Suprapubic skin (tissue), 3 donors: ENCODE data around the gene MFSD12.

Source experiments
- EP300 ChIP-seq: sonication (generic); formaldehyde crosslinking; IDR thresholded peaks from one replicate; pipeline ENCODE4 v1.6.1; 2017; ENCODE audit warnings: antibody characterized with exemption
- POLR2A ChIP-seq, 2 donors: fragments of 450-650 bp; IDR thresholded peaks; one replicate each; pipeline ENCODE4 v1.6.1; 2017; ENCODE audit warnings: antibody characterized with exemption in 2 of 2, mild to moderate bottlenecking in 2 of 2, moderate library complexity in 2 of 2
- TF ChIP-seq, protein P1 (sequence below), 2 donors: fragments of 200-600 bp in 1 of 2; fragments of 450-650 bp in 1 of 2; sonication (generic) in 1 of 2; IDR thresholded peaks; one replicate each; pipeline ENCODE4 v1.5.1; 2016 to 2019; ENCODE audit warnings: antibody characterized with exemption in 2 of 2, mild to moderate bottlenecking in 1 of 2, moderate library complexity in 1 of 2

DNA sequence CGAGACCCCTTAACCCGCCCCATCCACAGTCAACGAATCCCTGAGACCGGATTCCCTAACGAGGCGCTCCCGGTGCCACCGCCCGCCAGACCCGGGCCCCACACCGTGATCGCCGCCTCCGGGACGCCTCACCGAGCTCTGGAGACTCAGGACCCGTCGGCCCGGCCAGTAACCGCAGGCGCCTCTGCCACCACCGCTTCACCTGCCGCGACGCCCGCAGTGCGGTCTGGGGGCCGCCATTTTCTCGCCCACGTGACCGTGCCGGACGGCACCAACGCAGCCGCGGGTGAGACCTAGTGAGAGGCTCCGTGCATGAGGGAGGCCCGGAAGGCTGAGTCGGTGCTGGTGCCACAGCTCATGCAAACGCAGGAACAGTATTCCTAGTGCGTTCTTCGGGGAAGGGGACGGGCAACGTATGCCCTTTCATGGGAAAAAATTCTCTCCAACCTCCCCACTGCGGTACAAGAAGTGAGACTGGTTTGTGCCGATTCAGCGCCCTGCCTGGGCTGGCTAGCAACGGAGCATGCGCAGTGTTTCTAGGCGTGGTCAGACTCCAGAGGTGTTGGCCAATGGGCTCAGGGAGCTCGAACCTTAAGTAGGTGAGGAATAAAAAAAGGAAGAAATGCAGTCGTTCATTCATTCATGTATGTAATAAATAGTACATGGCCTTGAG lies 56.8 kb downstream of the MFSD12 start, which contains the start of gene DOHH:
- TF ChIP-seq, protein P1, sequence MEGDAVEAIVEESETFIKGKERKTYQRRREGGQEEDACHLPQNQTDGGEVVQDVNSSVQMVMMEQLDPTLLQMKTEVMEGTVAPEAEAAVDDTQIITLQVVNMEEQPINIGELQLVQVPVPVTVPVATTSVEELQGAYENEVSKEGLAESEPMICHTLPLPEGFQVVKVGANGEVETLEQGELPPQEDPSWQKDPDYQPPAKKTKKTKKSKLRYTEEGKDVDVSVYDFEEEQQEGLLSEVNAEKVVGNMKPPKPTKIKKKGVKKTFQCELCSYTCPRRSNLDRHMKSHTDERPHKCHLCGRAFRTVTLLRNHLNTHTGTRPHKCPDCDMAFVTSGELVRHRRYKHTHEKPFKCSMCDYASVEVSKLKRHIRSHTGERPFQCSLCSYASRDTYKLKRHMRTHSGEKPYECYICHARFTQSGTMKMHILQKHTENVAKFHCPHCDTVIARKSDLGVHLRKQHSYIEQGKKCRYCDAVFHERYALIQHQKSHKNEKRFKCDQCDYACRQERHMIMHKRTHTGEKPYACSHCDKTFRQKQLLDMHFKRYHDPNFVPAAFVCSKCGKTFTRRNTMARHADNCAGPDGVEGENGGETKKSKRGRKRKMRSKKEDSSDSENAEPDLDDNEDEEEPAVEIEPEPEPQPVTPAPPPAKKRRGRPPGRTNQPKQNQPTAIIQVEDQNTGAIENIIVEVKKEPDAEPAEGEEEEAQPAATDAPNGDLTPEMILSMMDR (IDR thresholded peaks at IDR 0.05), result no peak
- TF ChIP-seq EP300 (peak; percentile 26), POLR2A (IDR thresholded peaks at IDR 0.05) (peak in 1 of 2 donors; percentile 18)
